Effector CD4-positive, alpha-beta T cell (primary cell): ENCODE data around the gene DGKB.

Experiments used
- DNase-seq: peaks from one replicate; pipeline ENCODE4 v3.0.0-alpha.2; 2020

DGKB gene

GRCh38 chr7:14858866-14859265 is 43.7 kb downstream of the DGKB start:
- DNase-seq, result no peak

- no peak for DNase-seq
These were observed 44.1 kb downstream of the DGKB start for GRCh38 chr7:14858410-14858809.

DNA sequence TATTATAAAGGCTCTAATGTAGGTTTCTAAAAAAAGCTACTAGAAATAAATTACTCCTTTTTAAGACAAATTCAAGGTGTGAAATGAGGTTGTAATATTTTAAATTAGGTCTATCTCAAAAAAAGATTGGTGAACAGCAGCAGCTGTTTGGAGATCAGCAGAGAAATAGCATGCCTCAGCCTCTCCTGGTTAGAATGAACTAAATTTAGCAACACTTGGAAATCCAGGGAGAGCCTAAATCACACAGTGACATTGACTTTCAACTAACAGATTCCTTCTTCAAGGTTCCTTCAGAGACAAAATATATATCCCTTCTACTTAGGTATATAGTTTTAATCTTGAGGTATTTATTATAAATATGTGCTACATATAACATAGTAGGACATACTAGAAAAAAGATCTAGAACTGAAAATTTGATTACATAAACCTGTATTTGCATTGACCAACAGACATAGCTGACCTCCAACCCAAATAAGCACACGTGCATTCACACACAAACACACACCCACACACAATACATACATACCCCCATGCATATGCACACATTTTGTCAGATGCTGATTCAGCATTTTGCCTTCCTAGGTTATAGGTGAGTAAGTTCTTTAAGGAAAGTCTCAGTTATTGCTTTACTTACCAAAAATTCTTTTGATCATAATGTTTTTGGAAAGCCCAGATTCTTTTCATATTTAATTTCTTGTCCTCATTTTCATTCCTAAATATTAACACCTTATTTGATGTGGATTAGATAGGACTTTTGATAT is 47.3 kb downstream of the DGKB start:
- DNase-seq, result no peak

- no peak for DNase-seq
These were observed 48.1 kb downstream of the DGKB start for GRCh38 chr7:14854471-14854870.

DNA sequence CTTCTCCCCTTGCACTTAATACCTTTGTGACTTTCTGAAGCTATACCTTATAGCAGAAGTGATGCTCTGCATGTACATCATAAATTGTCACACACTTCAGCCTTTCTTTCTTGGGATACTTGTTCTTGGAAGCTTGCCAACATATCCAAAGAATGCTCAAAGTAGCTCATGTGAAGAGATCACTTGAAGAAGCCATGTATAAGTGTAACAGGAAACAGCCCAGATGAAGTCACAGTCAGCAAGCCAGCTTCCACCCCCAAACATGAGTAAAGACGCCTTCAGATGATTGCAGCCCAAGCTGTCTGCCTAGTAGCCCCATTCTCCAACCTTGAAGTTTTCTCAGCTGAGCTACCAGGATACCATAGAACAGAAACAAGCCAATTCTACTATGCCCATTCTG is 50.9 kb downstream of the DGKB start:
- no peak for DNase-seq

- no peak for DNase-seq
These were observed 52.5 kb downstream of the DGKB start for GRCh38 chr7:14850039-14850438.

DNA sequence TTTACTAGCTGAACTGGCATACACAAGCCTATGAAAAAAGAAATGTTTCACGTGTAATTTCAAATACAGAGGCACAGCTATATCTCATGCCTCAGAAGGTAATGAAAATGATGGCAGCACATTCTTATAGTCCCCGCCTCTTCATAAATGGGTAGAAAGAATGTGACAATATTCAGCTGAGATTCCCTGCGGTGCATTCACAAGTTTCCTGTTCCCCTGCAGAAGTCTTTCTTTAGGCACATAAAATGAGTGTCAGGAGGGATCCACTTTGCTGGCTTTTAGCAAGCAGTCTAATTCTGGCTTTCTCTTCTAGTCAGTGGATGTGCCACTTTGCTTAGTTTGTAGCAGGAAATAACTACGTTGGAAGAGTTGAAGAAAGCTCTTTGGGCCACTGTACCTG is 56.1 kb downstream of the DGKB start:
- no peak for DNase-seq

- no peak for DNase-seq
These were observed 58.8 kb downstream of the DGKB start for GRCh38 chr7:14843755-14844154.

DNA sequence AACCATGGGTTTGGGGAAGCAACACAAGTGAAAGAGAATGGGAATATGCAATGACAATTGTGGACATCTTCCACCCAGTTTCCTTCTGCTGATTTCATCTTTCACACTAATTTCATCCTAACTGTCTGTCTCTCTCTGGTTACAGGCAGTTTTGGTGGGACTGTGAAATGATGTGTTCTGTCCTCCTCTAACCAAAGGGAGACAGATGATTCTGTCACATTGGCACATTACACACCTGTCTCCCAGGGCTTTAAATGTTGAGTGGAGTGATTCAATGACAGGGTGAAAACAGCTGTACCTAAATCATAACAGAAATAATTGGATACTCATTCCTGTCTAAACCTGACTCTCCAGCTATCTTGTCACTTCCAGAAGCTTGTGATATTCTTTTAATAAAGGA is 60.0 kb downstream of the DGKB start:
- DNase-seq, result no peak

- DNase-seq, result no peak
These were observed 60.7 kb downstream of the DGKB start for GRCh38 chr7:14841869-14842268.

DNA sequence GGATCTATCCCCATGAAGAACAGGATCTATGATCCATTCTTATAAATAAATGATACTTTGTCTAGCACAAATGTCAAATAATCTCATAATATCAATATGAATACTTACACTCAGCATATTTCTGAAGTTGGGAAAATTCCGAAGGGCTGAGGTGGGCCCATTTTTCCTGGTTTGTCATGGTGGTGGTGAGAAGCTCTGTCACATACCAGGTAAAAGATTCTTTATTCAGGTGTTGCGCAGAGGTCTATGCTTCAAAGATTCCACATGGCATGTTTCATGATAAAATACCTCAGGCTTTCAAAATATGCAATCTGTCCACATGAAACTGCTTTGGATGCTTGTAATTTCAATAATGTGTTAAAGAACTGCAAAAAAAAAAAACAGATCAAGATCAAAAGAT is 61.5 kb downstream of the DGKB start:
- no peak for DNase-seq

GRCh38 chr7:14839307-14839706 is 63.2 kb downstream of the DGKB start:
- DNase-seq, result no peak

GRCh38 chr7:14837216-14837615 is 65.3 kb downstream of the DGKB start:
- no peak for DNase-seq

DNA sequence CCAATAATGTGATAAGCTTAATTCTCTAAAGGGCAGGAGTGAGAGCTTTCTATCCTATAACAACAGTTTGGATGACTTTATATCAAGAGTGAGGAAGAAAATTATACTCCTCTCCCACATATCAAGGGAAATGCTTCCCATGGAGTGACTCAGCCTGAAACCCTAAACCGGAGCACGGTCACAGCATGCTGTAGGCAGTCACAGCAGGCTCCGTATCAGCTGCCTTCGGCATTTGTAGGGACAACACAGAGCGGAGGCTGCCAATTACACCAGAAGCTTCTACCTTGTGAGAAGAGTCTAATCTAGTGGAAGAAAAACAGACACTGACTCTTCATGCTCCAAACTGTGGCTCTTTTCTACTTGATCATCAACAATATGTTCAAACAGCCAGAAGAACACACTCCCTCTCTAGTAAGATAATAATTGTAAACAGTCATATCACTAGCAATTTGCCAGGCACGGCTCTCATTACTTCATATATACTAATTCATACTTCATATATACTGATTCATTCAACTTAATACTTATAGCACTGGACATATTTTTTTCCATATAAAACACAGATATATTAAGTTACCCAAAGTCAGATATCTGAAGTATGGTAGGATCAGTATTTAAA is 65.9 kb downstream of the DGKB start:
- no peak for DNase-seq

- no peak for DNase-seq
These were observed 66.5 kb downstream of the DGKB start for GRCh38 chr7:14836006-14836405.

DNA sequence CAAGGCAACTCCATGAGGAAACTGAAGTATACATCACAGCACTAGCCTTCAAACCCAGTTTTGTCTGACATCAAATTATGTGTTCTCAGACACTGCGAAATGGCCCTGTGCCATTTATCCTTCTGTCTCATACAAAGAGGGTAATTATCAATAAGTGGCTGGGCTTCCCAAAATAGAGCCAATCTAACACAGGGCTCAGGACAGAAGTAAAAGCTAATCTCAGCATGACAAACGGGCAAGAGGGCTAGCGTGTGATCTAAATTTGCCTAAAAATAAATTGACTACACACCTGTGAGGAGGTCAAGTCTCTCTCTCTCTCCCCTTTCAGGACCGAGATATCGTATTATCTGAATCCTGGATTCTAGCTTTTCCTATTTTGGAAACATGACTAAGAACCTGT is 67.2 kb downstream of the DGKB start:
- DNase-seq, result no peak

- DNase-seq, result no peak
These were observed 67.7 kb downstream of the DGKB start for GRCh38 chr7:14834883-14835282.

- DNase-seq, result no peak
These were observed 68.1 kb downstream of the DGKB start for GRCh38 chr7:14834456-14834855.

DNA sequence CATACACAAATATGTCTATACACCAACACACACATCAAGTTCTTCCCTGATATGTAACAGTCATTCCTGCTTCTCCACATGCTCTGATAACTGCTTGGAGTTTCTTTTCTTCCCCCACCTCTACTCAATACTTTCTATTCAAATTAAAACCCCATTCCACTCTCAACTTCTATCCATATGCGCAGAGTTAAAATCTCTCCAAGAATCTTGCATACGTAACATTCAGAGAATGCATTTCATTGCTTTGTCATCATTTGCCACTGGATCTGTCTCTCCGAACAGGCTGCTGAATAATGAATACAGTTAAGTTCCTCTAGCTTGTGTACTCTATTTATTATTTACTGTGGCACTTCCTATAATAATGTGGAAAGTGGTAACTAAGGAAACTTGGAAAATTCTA is 68.8 kb downstream of the DGKB start:
- DNase-seq, result no peak

DNA sequence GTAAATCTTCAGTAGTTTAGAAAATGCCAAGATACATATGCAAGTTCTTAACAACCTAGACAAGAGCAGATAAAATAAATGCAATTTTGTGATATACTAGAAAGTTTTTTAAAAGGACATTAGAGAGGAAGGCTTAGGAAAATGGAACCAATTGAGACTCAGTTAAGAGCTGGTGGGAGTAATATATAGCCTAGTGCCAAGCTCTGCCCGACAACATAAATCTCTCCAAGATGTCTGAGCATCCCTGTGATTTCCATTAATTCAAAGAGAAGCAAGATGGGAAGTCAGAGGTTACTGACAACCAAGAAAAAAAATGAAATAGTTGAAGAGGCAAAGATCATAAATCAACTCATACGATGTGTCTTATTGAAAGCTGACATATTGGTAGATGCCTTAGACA is 74.5 kb downstream of the DGKB start:
- no peak for DNase-seq

DNA sequence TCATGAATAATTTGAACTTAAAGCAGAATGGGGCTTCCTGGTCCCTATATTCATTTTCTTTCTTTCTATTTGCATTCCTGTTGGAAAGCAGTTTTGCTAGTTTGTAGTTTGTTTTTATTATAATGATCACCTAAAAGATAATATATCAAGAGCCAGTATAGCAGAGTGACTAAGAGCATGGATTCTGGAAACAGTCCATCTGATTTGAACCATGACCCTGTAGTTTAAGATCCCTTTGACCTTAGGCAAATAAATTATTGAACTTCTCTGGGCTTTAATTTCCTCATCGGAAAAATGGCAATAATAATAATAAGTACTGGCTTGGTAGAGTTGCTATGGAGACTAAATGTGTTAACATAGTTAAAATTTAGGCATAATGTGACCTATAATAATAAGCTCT is 76.1 kb downstream of the DGKB start:
- no peak for DNase-seq

- DNase-seq, result no peak
These were observed 76.6 kb downstream of the DGKB start for GRCh38 chr7:14825912-14826311.

DNA sequence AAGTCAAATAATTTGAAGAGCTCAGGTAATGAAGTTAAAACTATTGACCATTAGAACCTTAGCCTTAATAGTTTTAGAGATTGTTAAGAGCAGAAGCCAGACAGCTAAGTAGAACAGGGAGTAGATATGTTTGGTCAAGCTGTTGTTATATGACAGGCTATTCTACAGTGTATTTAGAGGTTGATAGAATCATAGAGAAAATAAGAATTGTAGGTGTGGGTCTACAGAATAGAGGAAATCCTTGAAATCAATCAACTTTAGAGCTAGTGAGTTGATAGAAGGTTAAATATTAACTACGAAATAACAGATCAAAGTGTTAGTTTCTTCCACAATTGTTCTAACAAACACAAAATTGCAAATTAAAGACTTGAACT is 80.1 kb downstream of the DGKB start:
- DNase-seq, result no peak

DNA sequence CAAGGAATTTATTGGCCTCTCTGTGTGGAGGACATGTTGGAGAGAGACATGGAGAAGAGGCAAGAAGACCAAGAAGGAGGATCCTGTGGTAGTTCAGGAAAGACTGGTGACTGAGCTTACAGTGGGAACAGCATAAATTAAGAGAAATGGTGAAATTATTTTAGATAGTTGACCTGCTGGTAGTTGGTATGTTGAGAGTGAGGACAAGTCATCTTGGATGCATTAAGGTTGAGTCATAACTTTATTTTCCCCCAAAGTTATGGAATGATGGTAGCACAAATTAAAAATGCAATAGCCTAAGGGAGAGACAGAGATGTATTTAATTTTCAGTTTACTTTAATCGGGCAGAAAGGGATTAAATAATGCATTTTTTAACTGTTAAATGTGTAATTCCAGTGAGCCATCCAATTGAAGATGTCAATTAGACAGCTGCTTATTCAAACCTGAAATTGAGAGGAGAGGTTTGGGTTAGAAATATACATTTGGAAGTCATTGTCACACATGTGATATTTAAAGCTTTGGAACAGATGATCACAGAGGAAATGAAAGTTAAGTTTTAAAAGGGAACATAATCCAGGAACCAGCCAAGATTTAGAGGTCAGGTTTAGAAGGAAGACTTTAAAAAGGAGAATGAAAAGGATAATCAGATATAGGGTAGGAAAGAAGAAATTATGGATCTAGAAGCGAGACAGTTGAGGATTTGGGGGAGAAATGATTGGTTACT is 80.6 kb downstream of the DGKB start:
- no peak for DNase-seq
